Suprapubic skin (tissue), 4 donors: ENCODE measurements around the gene HIVEP3. TPM values are rescaled to one million over a fixed set of nuclear protein-coding genes. Genes with fewer than 3 reads are reported as not detected.

Experiments
- DNase-seq, 2 donors: peaks; one replicate each; pipeline ENCODE4 v3.0.0-alpha.2; 2019; ENCODE audit warnings: low spot score in 2 of 2
- H3K27ac ChIP-seq: fragments of 200-600 bp; sonication (generic); one replicate; pipeline ENCODE4 v1.5.1; 2019
- H3K27me3 ChIP-seq: fragments of 200-600 bp; sonication (generic); one replicate; pipeline ENCODE4 v1.5.1; 2019
- H3K36me3 ChIP-seq: fragments of 200-600 bp; sonication (generic); one replicate; pipeline ENCODE4 v1.5.1; 2019
- H3K4me1 ChIP-seq: fragments of 200-600 bp; sonication (generic); one replicate; pipeline ENCODE4 v1.5.1; 2019
- H3K4me3 ChIP-seq: fragments of 200-600 bp; sonication (generic); one replicate; pipeline ENCODE4 v1.5.1; 2019; ENCODE audit warnings: mild to moderate bottlenecking
- H3K9me3 ChIP-seq: fragments of 200-600 bp; sonication (generic); one replicate; pipeline ENCODE4 v1.5.1; 2019
- CTCF ChIP-seq, 2 donors: fragments of 200-600 bp in 1 of 2; fragments of 450-650 bp in 1 of 2; sonication (generic) in 1 of 2; IDR thresholded peaks; one replicate each; pipeline ENCODE4 v1.5.1; 2016 to 2019; ENCODE audit warnings: antibody characterized with exemption in 2 of 2, mild to moderate bottlenecking in 1 of 2, moderate library complexity in 1 of 2
- EP300 ChIP-seq: sonication (generic); formaldehyde crosslinking; IDR thresholded peaks from one replicate; pipeline ENCODE4 v1.6.1; 2017; ENCODE audit warnings: antibody characterized with exemption
- POLR2A ChIP-seq, 2 donors: fragments of 450-650 bp; IDR thresholded peaks; one replicate each; pipeline ENCODE4 v1.6.1; 2017; ENCODE audit warnings: antibody characterized with exemption in 2 of 2, mild to moderate bottlenecking in 2 of 2, moderate library complexity in 2 of 2
- POLR2AphosphoS5 ChIP-seq, 3 donors: sonication (generic); formaldehyde crosslinking; IDR thresholded peaks; one replicate each; pipeline ENCODE4 v1.6.1; 2017; ENCODE audit warnings: antibody characterized with exemption in 3 of 3
- WGBS: methylation state at CpG from one replicate; pipeline ENCODE4 v1.1.5; 2018; 5-methylcytosine and 5-hydroxymethylcytosine counted together
- total RNA-seq, 4 donors: library from RNA; depleted of rRNA; stranded (reverse); fragments of >200 nt; gene quantifications; one replicate each; pipeline ENCODE4 v1.1.0, GENCODE V29; 2016

The HIVEP3 gene
- total RNA-seq, 4 donors from 2014 or later, result 11.3 to 23.9 (median 18.3) TPM

- no peak for DNase-seq
- WGBS, result 55% methylated on average over 2 of the region's 2 CpGs
- Histone ChIP-seq H3K4me1 (peaks cover 27% of the 10 kb centered on the region), H3K4me3 (no peak overlapping the region), H3K27me3 (no peaks in the 10 kb centered on the region), H3K27ac (no peak overlapping the region), H3K36me3 (no peaks in the 10 kb centered on the region), H3K9me3 (no peaks in the 10 kb centered on the region)
- TF ChIP-seq CTCF (IDR thresholded peaks at IDR 0.05) (no peak), EP300 (no peak), POLR2AphosphoS5 (IDR thresholded peaks at IDR 0.05) (no peak), POLR2A (IDR thresholded peaks at IDR 0.05) (no peak)
Measured at GRCh38 chr1:41799723-41800122, 119.0 kb downstream of the HIVEP3 start.

GRCh38 chr1:41799205-41799604, 119.5 kb downstream of the HIVEP3 start:
- Histone ChIP-seq H3K27ac (no peak overlapping the region), H3K27me3 (no peaks in the 10 kb centered on the region), H3K4me3 (no peak overlapping the region), H3K9me3 (no peaks in the 10 kb centered on the region), H3K36me3 (no peaks in the 10 kb centered on the region), H3K4me1 (peaks cover 24% of the 10 kb centered on the region)
- no peak for DNase-seq
- TF ChIP-seq EP300 (no peak), POLR2A (IDR thresholded peaks at IDR 0.05) (no peak), POLR2AphosphoS5 (IDR thresholded peaks at IDR 0.05) (no peak)
- WGBS, result 93% methylated on average over 3 of the region's 3 CpGs

- WGBS, result 75% methylated on average over 5 of the region's 5 CpGs
- no peak overlapping the region for H3K4me3 ChIP-seq
- TF ChIP-seq CTCF (IDR thresholded peaks at IDR 0.05) (peak; percentile 1 to 16), POLR2A (IDR thresholded peaks at IDR 0.05) (no peak), EP300 (no peak), POLR2AphosphoS5 (IDR thresholded peaks at IDR 0.05) (no peak)
- H3K4me1 ChIP-seq, result peaks cover under 1% of the 10 kb centered on the region
- no peak for DNase-seq
- H3K27me3 ChIP-seq, result no peaks in the 10 kb centered on the region
- no peak overlapping the region for H3K27ac ChIP-seq
- no peaks in the 10 kb centered on the region for H3K9me3 ChIP-seq
- no peaks in the 10 kb centered on the region for H3K36me3 ChIP-seq
Measured at GRCh38 chr1:41795205-41795762, 123.4 kb downstream of the HIVEP3 start.

GRCh38 chr1:41794031-41794430, 124.7 kb downstream of the HIVEP3 start:
- H3K27ac ChIP-seq, result no peak overlapping the region
- H3K4me3 ChIP-seq, result no peak overlapping the region
- H3K4me1 ChIP-seq, result peaks cover 7% of the 10 kb centered on the region
- TF ChIP-seq EP300, result no peak
- TF ChIP-seq POLR2A (IDR thresholded peaks at IDR 0.05), result no peak
- no peak for TF ChIP-seq POLR2AphosphoS5 (IDR thresholded peaks at IDR 0.05)
- no peak for TF ChIP-seq CTCF (IDR thresholded peaks at IDR 0.05)
- no peak for DNase-seq
- H3K9me3 ChIP-seq, result no peaks in the 10 kb centered on the region
- no peaks in the 10 kb centered on the region for H3K36me3 ChIP-seq
- no peaks in the 10 kb centered on the region for H3K27me3 ChIP-seq
- 90% methylated on average over 5 of the region's 5 CpGs for WGBS

GRCh38 chr1:41792485-41792770, 126.3 kb downstream of the HIVEP3 start:
- no peak for DNase-seq
- Histone ChIP-seq H3K36me3 (no peaks in the 10 kb centered on the region), H3K27me3 (no peaks in the 10 kb centered on the region), H3K4me1 (peaks cover 7% of the 10 kb centered on the region), H3K4me3 (no peak overlapping the region), H3K9me3 (no peaks in the 10 kb centered on the region), H3K27ac (no peak overlapping the region)
- TF ChIP-seq POLR2A (IDR thresholded peaks at IDR 0.05), result no peak
- no peak for TF ChIP-seq EP300
- TF ChIP-seq CTCF (IDR thresholded peaks at IDR 0.05), result no peak
